Raji (cell line): ENCODE results near the gene TNFSF8.

ENCODE experiments used
- POLR2A ChIP-seq: IDR thresholded peaks from 2 replicates; pipeline ENCODE4 v1.6.1; 2011; ENCODE audit warnings: low read depth, low read length, control low read depth; ENCODE audit not compliant: insufficient read depth

Gene TNFSF8

DNA sequence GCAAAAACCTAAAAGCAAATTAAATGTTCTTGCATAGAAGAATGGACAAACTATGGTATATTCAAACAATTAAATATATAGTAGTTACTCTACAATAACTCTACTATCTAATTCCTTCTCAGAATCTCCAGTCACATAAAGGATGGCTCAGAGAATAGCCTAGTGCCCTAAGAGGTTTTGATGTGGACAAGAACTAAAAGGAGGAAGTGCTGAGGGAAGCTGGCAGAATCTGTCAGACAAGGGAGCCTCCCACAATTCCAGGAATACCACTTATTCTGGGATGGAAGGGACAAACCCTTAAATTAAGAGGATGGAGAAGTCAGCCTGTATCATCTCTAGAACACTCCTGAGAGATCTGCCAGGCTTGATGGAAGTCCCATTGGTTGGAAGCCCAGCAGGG, 30.4 kb downstream of the TNFSF8 start:
- TF ChIP-seq POLR2A: no peak

DNA sequence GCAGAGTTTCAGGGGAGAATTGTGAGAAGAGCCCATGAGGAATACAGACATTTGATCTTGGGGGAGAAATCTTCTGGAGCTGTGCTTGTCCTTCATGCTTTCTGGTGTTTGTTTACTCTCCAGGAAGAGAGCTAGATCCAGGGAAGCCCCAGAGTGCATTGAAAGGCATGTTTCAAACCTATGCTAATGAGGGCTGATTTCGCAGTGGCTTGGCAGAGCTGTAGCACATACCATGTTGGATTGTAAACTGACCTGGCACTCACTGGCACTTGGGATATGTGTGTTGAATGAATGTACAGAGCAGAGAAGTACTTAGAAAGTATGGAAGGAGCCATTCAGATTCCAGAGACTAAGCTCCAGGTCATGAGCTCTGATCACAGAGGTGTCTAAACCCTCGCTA, 30.9 kb downstream of the TNFSF8 start:
- TF ChIP-seq POLR2A: no peak

DNA sequence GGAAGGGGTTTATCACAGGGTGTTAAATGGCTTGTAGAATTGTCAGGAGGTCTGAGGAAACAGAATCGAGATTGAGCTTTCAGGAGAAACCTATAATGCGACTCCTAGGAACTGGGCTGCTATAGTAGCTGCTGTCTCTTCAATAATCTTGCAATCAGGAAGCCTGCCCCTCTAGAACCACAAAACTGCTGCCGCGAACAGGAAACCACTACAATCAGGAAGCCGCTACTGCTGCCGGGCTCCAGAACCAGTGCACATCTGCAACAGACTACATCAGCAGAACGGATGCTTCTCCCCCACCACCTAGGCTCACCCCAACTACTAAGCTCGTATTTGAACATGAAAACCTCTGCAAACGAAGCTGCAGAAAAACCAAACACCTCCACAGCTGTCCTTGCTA, 31.6 kb downstream of the TNFSF8 start:
- TF ChIP-seq POLR2A: no peak

DNA sequence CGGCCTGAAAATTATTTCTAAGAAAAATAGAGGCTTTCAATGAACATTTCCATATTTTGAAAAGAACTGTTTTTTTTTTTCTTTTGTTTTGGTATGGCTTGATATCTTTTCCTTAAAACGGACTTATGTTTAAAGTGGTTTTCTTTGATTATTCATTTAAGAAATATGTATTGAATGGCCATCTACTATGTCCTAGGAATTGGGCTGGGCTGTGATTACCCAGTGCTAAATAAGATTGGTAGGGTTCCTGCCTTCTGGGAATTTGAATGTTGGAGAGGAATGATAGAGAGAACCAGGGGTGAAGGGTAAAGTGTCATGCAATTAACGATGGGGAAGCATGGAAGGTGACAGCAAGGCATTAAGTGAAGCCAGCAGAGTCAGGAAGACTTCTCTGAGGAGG, 33.2 kb downstream of the TNFSF8 start:
- no peak for TF ChIP-seq POLR2A

DNA sequence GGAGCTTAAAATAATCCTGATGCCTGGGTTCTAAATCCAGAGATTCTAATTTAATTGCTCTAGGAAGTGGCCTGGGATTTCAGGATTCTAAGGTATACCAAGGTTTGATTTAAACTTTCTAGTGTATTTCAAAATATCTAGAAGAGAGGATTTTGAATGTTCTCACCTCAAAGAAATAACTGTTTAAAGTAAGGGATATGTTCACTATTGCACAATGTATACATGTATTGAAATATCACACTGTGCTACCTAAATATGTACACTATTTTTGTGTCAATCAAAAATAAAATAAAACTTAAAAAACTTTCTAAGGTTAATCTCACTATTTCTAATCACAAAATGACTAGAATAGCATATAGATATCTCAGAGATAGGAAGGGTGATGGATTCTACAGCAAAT, 34.0 kb downstream of the TNFSF8 start:
- TF ChIP-seq POLR2A: no peak

DNA sequence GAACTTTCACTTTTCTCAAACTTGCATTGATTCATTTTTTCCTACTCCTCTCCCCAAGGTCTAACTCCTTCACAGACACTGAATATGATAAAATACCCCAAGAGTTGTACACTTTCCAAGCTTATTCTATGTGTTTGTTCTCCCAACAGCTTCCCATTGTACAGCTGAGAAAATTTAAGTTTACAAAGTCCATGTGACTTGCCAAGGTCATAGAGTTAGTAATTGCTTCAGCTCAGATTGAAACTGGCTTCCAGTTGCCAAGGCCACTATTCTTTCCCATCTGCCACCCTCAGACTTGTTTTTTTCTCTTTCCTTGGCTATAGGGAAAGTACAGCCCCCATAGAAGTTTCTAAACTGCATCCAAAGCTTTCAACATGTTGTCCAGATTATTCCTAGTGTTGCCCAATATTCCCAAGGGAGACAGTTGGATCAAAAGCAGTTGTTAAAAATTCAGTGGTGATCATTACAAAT, 34.8 kb downstream of the TNFSF8 start:
- no peak for TF ChIP-seq POLR2A

DNA sequence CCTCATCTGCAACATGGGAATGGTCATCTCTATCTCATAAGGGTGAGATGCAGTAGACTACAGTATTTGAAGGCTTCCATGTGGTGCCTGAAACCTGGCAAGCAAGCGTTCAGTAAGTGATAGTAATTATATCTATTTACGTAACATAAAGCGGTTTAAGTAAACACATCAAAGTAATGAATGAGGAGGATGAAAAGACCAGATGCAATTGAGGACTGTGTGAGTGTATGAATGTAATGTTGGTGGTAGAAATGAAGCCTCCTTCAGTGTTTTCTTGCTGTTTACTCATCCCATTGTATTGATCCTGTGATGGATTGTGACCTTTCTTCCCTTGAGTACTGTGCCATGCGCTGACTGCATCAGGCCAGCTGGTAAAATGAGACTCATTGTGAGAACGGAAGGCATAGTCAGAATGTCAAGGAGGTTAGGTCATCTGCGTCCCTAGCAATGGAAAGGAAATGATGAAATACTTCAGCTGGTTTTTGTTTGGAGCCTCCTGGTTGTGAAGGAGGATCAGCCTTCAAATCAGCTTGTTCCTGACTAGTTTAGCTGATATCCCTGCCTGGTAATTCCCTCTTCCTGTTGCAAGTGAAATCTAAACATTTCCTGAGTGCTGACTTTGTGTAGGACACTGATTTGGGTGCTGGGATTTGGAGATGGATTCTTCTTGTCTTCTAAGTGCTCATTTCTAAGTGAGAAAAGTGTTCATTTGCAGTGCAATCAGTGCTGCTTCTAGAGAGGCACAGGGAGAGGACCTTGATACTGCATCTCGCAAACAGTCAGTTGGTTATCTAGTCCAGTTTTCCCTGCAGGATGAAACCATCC, 35.6 kb downstream of the TNFSF8 start:
- no peak for TF ChIP-seq POLR2A

DNA sequence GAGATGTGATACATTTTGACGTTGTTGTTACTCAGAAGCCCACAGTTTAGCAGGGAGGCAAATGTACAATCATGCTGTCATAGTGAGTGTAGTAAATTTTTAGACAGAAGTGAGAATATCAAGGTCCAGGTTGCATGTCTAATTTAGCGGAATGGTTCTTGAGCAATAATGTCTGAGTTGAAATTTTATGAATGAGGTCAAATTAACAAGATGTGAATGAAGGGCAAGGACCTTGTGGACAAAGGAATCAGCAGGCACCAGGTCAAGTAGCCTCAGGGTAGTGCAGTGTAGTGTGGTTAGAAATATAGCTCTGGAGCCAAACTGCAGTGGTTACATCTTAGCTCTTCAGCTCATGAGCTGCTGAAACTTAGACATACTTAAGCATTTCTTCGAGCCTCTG, 36.2 kb downstream of the TNFSF8 start:
- TF ChIP-seq POLR2A: no peak

DNA sequence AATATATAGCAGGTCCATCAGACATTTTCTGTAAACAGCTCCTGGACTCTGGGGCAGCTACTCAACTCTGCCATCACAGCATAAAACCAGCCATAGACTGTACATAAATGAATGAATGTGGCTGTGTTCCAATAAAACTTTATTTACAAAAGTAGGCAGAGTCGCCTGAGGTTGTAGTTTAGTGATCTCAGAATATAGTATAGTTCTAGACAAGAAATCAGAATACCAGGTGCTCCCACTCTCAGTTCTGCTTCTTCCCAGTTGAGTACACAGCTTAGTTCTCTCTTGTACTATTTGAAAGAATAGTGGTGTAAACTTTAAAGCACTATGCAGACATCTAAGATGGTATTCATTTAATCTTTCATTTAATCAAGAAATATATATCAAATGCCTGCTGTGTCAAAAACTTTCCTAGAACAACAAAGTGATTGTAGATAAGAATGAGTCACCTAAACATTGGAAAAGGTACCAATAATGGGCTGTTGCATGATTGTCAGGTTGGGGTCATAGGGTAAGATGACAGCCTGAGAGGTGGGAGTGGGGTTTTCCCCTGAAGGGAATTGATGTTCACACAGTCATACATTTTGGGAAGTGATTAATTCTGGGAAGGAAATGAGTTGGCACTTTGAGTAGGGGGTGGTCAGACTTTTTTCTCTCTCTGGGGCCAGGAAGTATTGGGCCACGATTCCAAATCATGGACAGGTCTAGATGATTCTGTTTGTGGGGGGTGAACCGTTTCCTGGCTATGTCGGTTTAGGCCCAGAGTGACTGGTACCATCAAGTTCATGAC, 37.0 kb downstream of the TNFSF8 start:
- TF ChIP-seq POLR2A: no peak

DNA sequence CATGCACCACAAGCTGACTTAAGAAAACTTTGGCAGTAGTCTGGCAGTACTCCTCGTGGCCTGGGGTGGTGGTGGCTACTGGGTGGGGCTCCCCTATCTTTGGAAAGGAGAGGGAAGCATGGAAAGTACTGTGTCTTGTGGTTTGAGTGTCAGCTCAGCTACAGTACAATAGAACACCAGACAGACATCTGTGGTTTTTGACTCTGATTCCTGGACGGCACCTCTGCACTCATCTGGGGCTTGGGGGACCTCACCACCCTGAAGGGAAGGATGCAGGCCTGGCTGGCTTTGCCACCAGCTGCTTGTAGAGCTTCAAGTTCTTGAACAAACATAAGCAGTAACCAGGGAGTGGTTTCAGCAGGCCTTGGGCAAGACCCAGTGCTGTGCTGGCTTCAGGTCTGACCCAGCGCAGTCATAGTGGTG, 40.6 kb downstream of the TNFSF8 start:
- TF ChIP-seq POLR2A: no peak

DNA sequence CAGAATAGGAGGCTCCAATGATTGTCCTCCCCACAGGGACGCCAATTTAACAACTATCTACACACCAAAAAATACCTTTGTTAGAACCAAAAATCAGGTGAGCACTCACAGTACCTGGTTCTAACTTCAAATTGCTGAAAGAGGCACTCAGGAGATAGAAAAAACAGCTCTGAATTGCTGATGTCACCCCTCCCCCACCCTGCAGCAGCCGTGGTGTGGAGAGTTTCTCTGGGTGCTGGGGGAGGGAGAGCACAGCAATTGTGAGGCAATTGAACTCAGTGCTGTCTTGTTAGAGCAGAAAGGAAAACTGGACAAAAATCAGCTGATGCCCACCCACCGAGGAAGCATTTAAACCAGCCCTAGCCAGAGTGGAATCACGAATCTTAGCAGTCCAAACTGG, 41.8 kb downstream of the TNFSF8 start:
- TF ChIP-seq POLR2A: no peak

DNA sequence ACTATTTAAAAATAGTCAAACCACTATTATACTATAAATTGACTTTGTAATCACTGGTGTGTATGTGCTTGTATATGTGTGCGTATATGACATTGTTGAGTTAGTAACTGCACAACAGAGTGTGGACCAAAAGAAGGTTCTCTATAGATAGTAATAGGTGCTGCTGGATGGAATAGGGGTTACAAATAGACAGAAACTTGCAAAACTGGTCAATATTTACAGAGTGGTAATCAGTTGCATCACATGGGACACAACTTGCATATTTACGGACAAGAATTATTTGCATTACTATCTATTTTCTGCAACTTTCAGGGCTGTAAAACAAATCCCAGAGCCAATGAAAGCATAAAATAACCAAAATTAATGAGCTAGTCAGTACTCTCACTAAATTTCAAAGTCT, 42.4 kb downstream of the TNFSF8 start:
- TF ChIP-seq POLR2A: no peak

DNA sequence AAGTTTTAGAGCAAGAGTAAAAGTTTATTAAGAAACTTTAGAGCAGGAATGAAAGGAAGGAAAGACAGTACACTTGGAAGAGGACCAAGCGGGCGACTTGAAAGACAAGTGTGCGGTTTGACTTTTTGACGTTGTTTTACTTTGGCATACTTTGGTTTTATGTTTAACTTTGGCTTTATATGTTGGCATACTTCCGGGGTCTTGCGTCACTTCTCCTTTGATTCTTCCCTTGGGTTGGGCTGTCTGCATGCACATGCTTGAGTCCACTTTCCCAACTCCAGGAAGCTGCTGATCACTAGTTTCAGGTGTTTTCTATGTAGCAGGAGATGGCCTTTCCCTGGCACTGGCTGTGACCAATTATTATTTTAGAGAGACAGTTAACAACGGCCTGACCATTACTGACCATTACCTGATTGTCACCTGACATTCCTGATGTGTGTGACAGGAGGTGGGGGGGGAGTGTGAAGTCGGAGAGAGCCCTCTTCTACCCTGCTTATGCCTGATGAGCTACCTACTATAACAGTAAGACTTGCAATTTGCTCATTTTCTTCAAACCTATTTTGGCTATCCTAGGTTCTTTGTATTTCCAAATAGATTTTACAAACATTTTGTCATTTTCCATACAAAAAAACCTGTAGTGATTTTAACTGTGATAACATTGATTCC, 45.5 kb downstream of the TNFSF8 start:
- TF ChIP-seq POLR2A: no peak

DNA sequence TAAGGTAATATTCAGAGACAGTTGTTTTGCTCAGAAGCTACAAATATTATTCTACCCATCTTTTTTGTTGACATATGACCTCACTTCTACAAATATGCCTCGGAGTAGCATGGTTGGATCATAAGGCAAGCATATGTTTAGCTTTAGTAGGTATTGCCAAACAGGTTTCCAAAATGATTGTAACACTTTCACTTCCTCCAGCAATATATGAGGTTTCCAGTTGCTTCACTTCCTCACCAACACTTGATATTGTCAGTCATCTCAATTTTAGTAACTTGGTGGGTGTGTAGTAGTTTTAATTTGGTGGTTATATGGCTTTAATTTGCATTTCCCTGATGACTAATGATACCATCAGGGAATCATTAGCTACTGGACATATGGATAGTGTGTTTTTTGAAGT, 46.7 kb downstream of the TNFSF8 start:
- TF ChIP-seq POLR2A: no peak

DNA sequence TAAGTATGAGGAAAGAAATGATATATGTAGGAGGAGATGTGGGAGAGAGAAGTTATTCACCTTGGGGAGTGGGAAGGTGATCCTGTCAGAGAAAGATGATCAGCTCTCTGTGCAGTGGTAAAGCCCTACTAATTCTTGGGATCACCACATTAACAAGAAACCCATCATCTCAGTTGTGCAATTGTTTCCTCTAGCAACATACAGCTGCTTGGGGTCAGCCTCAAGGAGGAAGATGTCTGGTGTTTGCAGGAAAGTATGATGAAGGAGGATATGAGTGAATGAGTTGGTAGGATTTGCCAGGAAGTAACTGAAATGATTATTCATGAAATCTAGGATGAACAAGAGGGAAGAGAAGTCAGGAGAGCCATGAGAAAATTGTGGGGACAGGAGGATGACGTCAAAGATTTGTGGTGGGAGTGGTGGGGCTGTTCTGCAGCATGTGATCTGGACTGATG, 50.1 kb downstream of the TNFSF8 start:
- no peak for TF ChIP-seq POLR2A
